Endothelial cell of umbilical vein (primary cell): ENCODE data around the gene KIAA1217. TPM values are rescaled to one million over a fixed set of nuclear protein-coding genes. Genes with fewer than 3 reads are reported as not detected.

Source experiments
- BruUV-seq: library from RNA; stranded (reverse); fragments of 400-500 nt; replicated peaks from 2 replicates; lab custom pipeline; 2021; lab: Mats Ljungman, UMichigan
- CTCF ChIA-PET: fragments of 300-600, 350-600 bp; sonication (Branson Sonifier 250); formaldehyde crosslinking; loops from one replicate; lab custom pipeline; 2021; ENCODE audit warnings: antibody characterized with exemption, inconsistent platforms; lab: Charles Lee
- POLR2A ChIA-PET: fragments of 300-600, 350-600 bp; sonication (Branson Sonifier 250); formaldehyde crosslinking; loops from one replicate; lab custom pipeline; 2021; ENCODE audit warnings: antibody characterized with exemption, inconsistent platforms; lab: Charles Lee
- DNase-seq: peaks from one replicate; pipeline ENCODE4 v3.0.0-alpha.2; 2011; ENCODE audit warnings: low read depth, low spot score
- FAIRE-seq: peaks from 2 replicates; lab custom pipeline; 2011; peaks lifted over from hg19 to GRCh38; lab: Jason Lieb, UNC
- H2AFZ ChIP-seq: 2 replicates; pipeline ENCODE4 v1.6.0; 2012; ENCODE audit warnings: low read depth, low read length, control low read depth, inconsistent platforms
- H3K27ac ChIP-seq: 2 replicates; pipeline ENCODE4 v1.5.1; 2011; ENCODE audit warnings: low read depth, mild to moderate bottlenecking, control low read depth, low read length, moderate library complexity; ENCODE audit not compliant: insufficient read depth
- H3K27me3 ChIP-seq, 2 experiments: 2 replicates each; pipeline versions ENCODE4 v1.6.0 to v1.6.1; 2011; ENCODE audit warnings: low read length in 2 of 2, mixed read lengths in 1 of 2; ENCODE audit not compliant: control insufficient read depth in 2 of 2, insufficient read depth in 2 of 2
- H3K36me3 ChIP-seq, 2 experiments: 2 replicates in 1 of 2; 3 replicates in 1 of 2; pipeline ENCODE4 v1.5.1; 2011; ENCODE audit warnings: low read length in 2 of 2, mild to moderate bottlenecking in 1 of 2, moderate library complexity in 1 of 2; ENCODE audit not compliant: control insufficient read depth in 2 of 2, insufficient read depth in 2 of 2; ENCODE audit errors: extremely low read depth in 1 of 2
- H3K4me1 ChIP-seq: 3 replicates; pipeline ENCODE4 v1.5.1; 2011; ENCODE audit warnings: mild to moderate bottlenecking, low read length; ENCODE audit not compliant: control insufficient read depth, insufficient read depth; ENCODE audit errors: extremely low read depth
- H3K4me2 ChIP-seq: 2 replicates; pipeline ENCODE4 v1.6.1; 2011; ENCODE audit warnings: low read length, control low read depth, mixed read lengths; ENCODE audit not compliant: insufficient read depth
- H3K4me3 ChIP-seq, 3 experiments: fragments of 200-600 bp in 1 of 3; sonication (generic), shearing (Covaris generic) in 1 of 3; replicated peaks in 1 of 3; 2 replicates each; pipeline ENCODE4 v1.5.1; 2011 to 2016; ENCODE audit warnings: control low read depth in 3 of 3, low read length in 3 of 3, mild to moderate bottlenecking in 2 of 3, inconsistent platforms in 1 of 3, low read depth in 1 of 3, moderate library complexity in 1 of 3; ENCODE audit not compliant: insufficient read depth in 1 of 3
- H3K79me2 ChIP-seq: 2 replicates; pipeline ENCODE4 v1.6.0; 2012; ENCODE audit warnings: low read length, inconsistent platforms; ENCODE audit not compliant: control insufficient read depth, insufficient read depth
- H3K9ac ChIP-seq: replicated peaks from 2 replicates; pipeline ENCODE3; 2011; ENCODE audit warnings: low read length, control low read depth; ENCODE audit not compliant: insufficient read depth; ENCODE audit errors: extremely low read depth
- H3K9me1 ChIP-seq: replicated peaks from 3 replicates; pipeline ENCODE4 v1.6.0; 2011; ENCODE audit warnings: mild to moderate bottlenecking, low read length; ENCODE audit not compliant: control insufficient read depth, insufficient read depth; ENCODE audit errors: extremely low read depth
- H3K9me3 ChIP-seq: replicated peaks from 2 replicates; pipeline ENCODE4 v1.5.1; 2012; ENCODE audit warnings: low read length, inconsistent platforms; ENCODE audit not compliant: control insufficient read depth, insufficient read depth
- H4K20me1 ChIP-seq: replicated peaks from 2 replicates; pipeline ENCODE3; 2011; ENCODE audit warnings: mild to moderate bottlenecking, low read length; ENCODE audit not compliant: control insufficient read depth, insufficient read depth; ENCODE audit errors: extremely low read depth
- EZH2 ChIP-seq: IDR thresholded peaks from 2 replicates; pipeline ENCODE4 v1.6.1; 2012; ENCODE audit warnings: borderline replicate concordance, low read depth, mild to moderate bottlenecking, moderate library complexity, low read length, inconsistent platforms; ENCODE audit not compliant: severe bottlenecking
- GATA2 ChIP-seq: IDR thresholded peaks from 2 replicates; pipeline ENCODE4 v1.7.0; 2011; ENCODE audit warnings: low read depth, mild to moderate bottlenecking, moderate library complexity, mixed read lengths, low read length; ENCODE audit not compliant: insufficient read length, insufficient read depth
- JUN ChIP-seq: IDR thresholded peaks from 2 replicates; pipeline ENCODE4 v1.6.1; 2011; ENCODE audit warnings: borderline replicate concordance, low read depth; ENCODE audit not compliant: insufficient read length, insufficient read depth
- MYC ChIP-seq: IDR thresholded peaks from one replicate; pipeline ENCODE4 v1.6.1; 2011; ENCODE audit warnings: mild to moderate bottlenecking, low read depth, low read length
- POLR2A ChIP-seq: IDR thresholded peaks from 2 replicates; pipeline ENCODE4 v1.6.1; 2012; ENCODE audit warnings: low read depth, mild to moderate bottlenecking, control low read depth, low read length
- dilution Hi-C: fragments of 300-500 bp; cut with MboI; formaldehyde crosslinking; loops from one replicate; pipeline ENCODE4 v1.15.0; 2019; ENCODE audit warnings: low sequenced_read_pairs; ENCODE audit not compliant: extremely low pct_ligation_motif_present
- intact Hi-C: fragments of 100-400 bp; cut with micrococcal nuclease; formaldehyde crosslinking; loops from one replicate; pipeline ENCODE4 v1.10.0; 2022
- polyA plus RNA-seq, 4 experiments: library from polyadenylated mRNA; depleted of rRNA in 3 of 4; stranded (reverse) in 3 of 4; unstranded in 1 of 4; fragments of >200 nt; gene quantifications; 2 replicates each; pipeline versions ENCODE4 v1.2.1 to v1.2.3, GENCODE V29; 2011 to 2012; ENCODE audit warnings: missing spikeins in 1 of 4
- total RNA-seq: library from RNA; stranded (reverse); gene quantifications from 2 replicates; pipeline ENCODE4 v1.2.3, GENCODE V29; 2021
- TF ChIP-seq, protein P1 (sequence below), 2 donors: IDR thresholded peaks; 1 replicate in 1 of 2; 2 replicates in 1 of 2; pipeline ENCODE4 v1.5.1; 2011; ENCODE audit warnings: low read length in 2 of 2, mild to moderate bottlenecking in 2 of 2, moderate library complexity in 2 of 2, control low read depth in 1 of 2, inconsistent platforms in 1 of 2, low read depth in 1 of 2; ENCODE audit not compliant: insufficient read depth in 1 of 2; ENCODE audit errors: extremely low read depth in 1 of 2

Gene KIAA1217
- total and polyA plus RNA-seq, 2 donors (not counting 3 experiments of a cell fraction or from before 2014, with no cell fraction given), result 0.83 to 10.3 TPM

GRCh38 chr10:24343686-24344085 lies 134.7 kb downstream of the KIAA1217 start:
- no peak for DNase-seq
- FAIRE-seq, result no peak
- H3K27me3 ChIP-seq, result no peaks in the 10 kb centered on the region
- no peak overlapping the region for H3K9ac ChIP-seq
- H3K9me1 ChIP-seq, result no peaks in the 10 kb centered on the region
- no peaks in the 10 kb centered on the region for H3K9me3 ChIP-seq
- dilution Hi-C loops, result no loop called here
- H3K79me2 ChIP-seq, result no peaks in the 10 kb centered on the region
- no peaks in the 10 kb centered on the region for H3K36me3 ChIP-seq
- TF ChIP-seq MYC, result no peak
- no peak for TF ChIP-seq GATA2
- TF ChIP-seq EZH2, result no peak
- TF ChIP-seq, protein P1, sequence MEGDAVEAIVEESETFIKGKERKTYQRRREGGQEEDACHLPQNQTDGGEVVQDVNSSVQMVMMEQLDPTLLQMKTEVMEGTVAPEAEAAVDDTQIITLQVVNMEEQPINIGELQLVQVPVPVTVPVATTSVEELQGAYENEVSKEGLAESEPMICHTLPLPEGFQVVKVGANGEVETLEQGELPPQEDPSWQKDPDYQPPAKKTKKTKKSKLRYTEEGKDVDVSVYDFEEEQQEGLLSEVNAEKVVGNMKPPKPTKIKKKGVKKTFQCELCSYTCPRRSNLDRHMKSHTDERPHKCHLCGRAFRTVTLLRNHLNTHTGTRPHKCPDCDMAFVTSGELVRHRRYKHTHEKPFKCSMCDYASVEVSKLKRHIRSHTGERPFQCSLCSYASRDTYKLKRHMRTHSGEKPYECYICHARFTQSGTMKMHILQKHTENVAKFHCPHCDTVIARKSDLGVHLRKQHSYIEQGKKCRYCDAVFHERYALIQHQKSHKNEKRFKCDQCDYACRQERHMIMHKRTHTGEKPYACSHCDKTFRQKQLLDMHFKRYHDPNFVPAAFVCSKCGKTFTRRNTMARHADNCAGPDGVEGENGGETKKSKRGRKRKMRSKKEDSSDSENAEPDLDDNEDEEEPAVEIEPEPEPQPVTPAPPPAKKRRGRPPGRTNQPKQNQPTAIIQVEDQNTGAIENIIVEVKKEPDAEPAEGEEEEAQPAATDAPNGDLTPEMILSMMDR (IDR thresholded peaks at IDR 0.05; ENCODE audit: extremely low read depth in 1 of 2, insufficient read depth in 1 of 2, low read depth in 1 of 2, low read length in 2 of 2), result no peak
- no peak overlapping the region for H3K4me3 ChIP-seq
- H2AFZ ChIP-seq, result no peak overlapping the region
- no peaks in the 10 kb centered on the region for H4K20me1 ChIP-seq
- no peak overlapping the region for H3K27ac ChIP-seq
- ChIA-PET POLR2A (no interaction called here), CTCF (no interaction called here)
- no peak overlapping the region for H3K4me2 ChIP-seq
- H3K4me1 ChIP-seq, result no peaks in the 10 kb centered on the region
- no TSS peak for BruUV-seq
- intact Hi-C loops, result no loop called here

- H3K4me2 ChIP-seq, result no peak overlapping the region
- H3K4me1 ChIP-seq, result no peaks in the 10 kb centered on the region
- TF ChIP-seq JUN (no peak), POLR2A (no peak), MYC (no peak)
- TF ChIP-seq, protein P1 (IDR thresholded peaks at IDR 0.05; ENCODE audit: extremely low read depth in 1 of 2, insufficient read depth in 1 of 2, low read depth in 1 of 2, low read length in 2 of 2), result no peak
- dilution Hi-C loops (no loop called here), intact Hi-C loops (no loop called here)
- no peak overlapping the region for H3K27ac ChIP-seq
- BruUV-seq, result no TSS peak
- H3K9ac ChIP-seq, result no peak overlapping the region
- FAIRE-seq (no peak), DNase-seq (no peak)
- POLR2A ChIA-PET, result no interaction called here
- H3K36me3 ChIP-seq, result no peaks in the 10 kb centered on the region
- H3K79me2 ChIP-seq, result no peaks in the 10 kb centered on the region
- H2AFZ ChIP-seq, result no peak overlapping the region
- no peaks in the 10 kb centered on the region for H3K9me3 ChIP-seq
- CTCF ChIA-PET, result no interaction called here
- H4K20me1 ChIP-seq, result no peaks in the 10 kb centered on the region
- H3K9me1 ChIP-seq, result no peaks in the 10 kb centered on the region
- H3K27me3 ChIP-seq, result no peaks in the 10 kb centered on the region
- H3K4me3 ChIP-seq, result no peak overlapping the region
Observed at GRCh38 chr10:24344279-24344678, 135.3 kb downstream of the KIAA1217 start.
